Progenitor cell of endocrine pancreas (in vitro differentiated cells): Measurements from ENCODE around the gene CD4. TPM values are rescaled to one million over a fixed set of nuclear protein-coding genes. Genes with fewer than 3 reads are reported as not detected.

Source experiments
- DNase-seq: peaks from one replicate; pipeline ENCODE4 v3.0.0; 2021; ENCODE audit warnings: low spot score; ENCODE audit not compliant: unreplicated experiment
- H3K27ac Mint-ChIP-seq: 2 replicates; pipeline ENCODE4 v1.8.0; 2021; ENCODE audit warnings: mild to moderate bottlenecking, moderate library complexity, mixed read lengths
- H3K27me3 Mint-ChIP-seq: 2 replicates; pipeline ENCODE4 v1.8.0; 2021; ENCODE audit warnings: mixed read lengths
- H3K36me3 Mint-ChIP-seq: 2 replicates; pipeline ENCODE4 v1.8.0; 2022; ENCODE audit warnings: mixed read lengths; ENCODE audit not compliant: insufficient read depth
- H3K4me1 Mint-ChIP-seq: 2 replicates; pipeline ENCODE4 v1.8.0; 2021; ENCODE audit warnings: low read depth, mixed read lengths
- H3K4me3 Mint-ChIP-seq: 2 replicates; pipeline ENCODE4 v1.8.0; 2021; ENCODE audit warnings: low read depth, mild to moderate bottlenecking, moderate library complexity, mixed read lengths
- H3K9me3 Mint-ChIP-seq: 2 replicates; pipeline ENCODE4 v1.8.0; 2021; ENCODE audit warnings: low read depth, mixed read lengths
- total RNA-seq: library from RNA; stranded (reverse); gene quantifications from 2 replicates; pipeline ENCODE4 v1.2.1, GENCODE V29; 2021
- TF ChIP-seq, protein P1 (sequence below): fragments of 200-600 bp; sonication (generic); IDR thresholded peaks from one replicate; pipeline ENCODE4 v1.5.0; 2021; ENCODE audit warnings: antibody characterized with exemption, mild to moderate bottlenecking; ENCODE audit not compliant: unreplicated experiment

The CD4 gene
- total RNA-seq, 1 donor from 2014 or later: 1.5 TPM

DNA sequence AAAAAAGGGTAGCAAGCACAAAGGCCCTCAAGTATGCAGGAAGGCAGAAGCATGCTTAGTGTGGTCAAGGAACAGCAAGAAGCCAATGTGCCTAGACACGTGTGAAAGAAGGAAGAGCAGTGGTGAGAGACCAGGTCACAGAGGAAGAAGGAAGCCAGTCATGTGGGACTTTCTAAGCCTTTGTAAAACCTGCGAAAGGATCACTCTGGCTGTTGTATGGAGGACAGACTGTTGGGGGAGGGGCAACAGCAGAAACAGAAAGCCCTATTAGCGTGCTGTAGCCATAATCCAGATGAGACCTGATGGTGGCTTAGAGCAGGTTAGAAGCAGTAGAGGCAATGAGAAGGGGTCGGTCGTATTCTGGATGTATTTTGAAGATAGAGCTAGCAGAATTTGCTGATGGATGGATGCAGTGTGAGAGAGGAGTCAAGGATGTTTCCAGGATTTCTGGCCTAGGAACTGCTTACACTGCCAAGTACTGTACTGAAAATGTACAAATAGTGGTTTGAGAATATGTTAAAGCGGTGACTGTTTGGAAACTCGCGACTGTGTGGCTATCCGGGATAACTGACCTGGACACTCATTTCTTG, 30.7 kb upstream of the CD4 start:
- peaks cover 3% of the 10 kb centered on the region for H3K9me3 Mint-ChIP-seq
- TF ChIP-seq, protein P1, sequence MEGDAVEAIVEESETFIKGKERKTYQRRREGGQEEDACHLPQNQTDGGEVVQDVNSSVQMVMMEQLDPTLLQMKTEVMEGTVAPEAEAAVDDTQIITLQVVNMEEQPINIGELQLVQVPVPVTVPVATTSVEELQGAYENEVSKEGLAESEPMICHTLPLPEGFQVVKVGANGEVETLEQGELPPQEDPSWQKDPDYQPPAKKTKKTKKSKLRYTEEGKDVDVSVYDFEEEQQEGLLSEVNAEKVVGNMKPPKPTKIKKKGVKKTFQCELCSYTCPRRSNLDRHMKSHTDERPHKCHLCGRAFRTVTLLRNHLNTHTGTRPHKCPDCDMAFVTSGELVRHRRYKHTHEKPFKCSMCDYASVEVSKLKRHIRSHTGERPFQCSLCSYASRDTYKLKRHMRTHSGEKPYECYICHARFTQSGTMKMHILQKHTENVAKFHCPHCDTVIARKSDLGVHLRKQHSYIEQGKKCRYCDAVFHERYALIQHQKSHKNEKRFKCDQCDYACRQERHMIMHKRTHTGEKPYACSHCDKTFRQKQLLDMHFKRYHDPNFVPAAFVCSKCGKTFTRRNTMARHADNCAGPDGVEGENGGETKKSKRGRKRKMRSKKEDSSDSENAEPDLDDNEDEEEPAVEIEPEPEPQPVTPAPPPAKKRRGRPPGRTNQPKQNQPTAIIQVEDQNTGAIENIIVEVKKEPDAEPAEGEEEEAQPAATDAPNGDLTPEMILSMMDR: no peak
- peaks cover 4% of the 10 kb centered on the region for H3K27me3 Mint-ChIP-seq
- H3K4me1 Mint-ChIP-seq: peaks cover 23% of the 10 kb centered on the region
- H3K4me3 Mint-ChIP-seq: no peak overlapping the region
- no peak overlapping the region for H3K27ac Mint-ChIP-seq
- DNase-seq: no peak
- no peaks in the 10 kb centered on the region for H3K36me3 Mint-ChIP-seq

- H3K9me3 Mint-ChIP-seq: peaks cover 3% of the 10 kb centered on the region
- TF ChIP-seq, protein P1: no peak
- H3K36me3 Mint-ChIP-seq: no peaks in the 10 kb centered on the region
- peaks cover 4% of the 10 kb centered on the region for H3K27me3 Mint-ChIP-seq
- no peak overlapping the region for H3K4me3 Mint-ChIP-seq
- H3K27ac Mint-ChIP-seq: peak overlapping the region; percentile 23
- no peak for DNase-seq
- H3K4me1 Mint-ChIP-seq: peaks cover 24% of the 10 kb centered on the region
These were observed 29.6 kb upstream of the CD4 start for GRCh38 chr12:6759741-6760140.

GRCh38 chr12:6763380-6763779, 25.9 kb upstream of the CD4 start:
- TF ChIP-seq, protein P1: no peak
- peaks cover 40% of the 10 kb centered on the region for H3K4me1 Mint-ChIP-seq
- peaks cover 3% of the 10 kb centered on the region for H3K9me3 Mint-ChIP-seq
- no peak overlapping the region for H3K4me3 Mint-ChIP-seq
- H3K27ac Mint-ChIP-seq: peak overlapping the region; percentile 94
- no peaks in the 10 kb centered on the region for H3K27me3 Mint-ChIP-seq
- H3K36me3 Mint-ChIP-seq: no peaks in the 10 kb centered on the region
- DNase-seq: no peak

GRCh38 chr12:6764011-6764828, 25.1 kb upstream of the CD4 start:
- Mint-ChIP-seq H3K27me3 (no peaks in the 10 kb centered on the region), H3K27ac (peak overlapping the region; percentile 94), H3K4me3 (peak overlapping the region; percentile 57), H3K4me1 (peaks cover 48% of the 10 kb centered on the region), H3K36me3 (peaks cover 1% of the 10 kb centered on the region), H3K9me3 (peaks cover 3% of the 10 kb centered on the region)
- TF ChIP-seq, protein P1: no peak
- peak; percentile 87 for DNase-seq

- Mint-ChIP-seq H3K27me3 (no peaks in the 10 kb centered on the region), H3K9me3 (peaks cover 3% of the 10 kb centered on the region), H3K4me3 (peak overlapping the region; percentile 72), H3K27ac (peak overlapping the region; percentile 18), H3K36me3 (peaks cover 7% of the 10 kb centered on the region), H3K4me1 (peaks cover 46% of the 10 kb centered on the region)
- DNase-seq: no peak
- TF ChIP-seq, protein P1: no peak
These were observed 24.2 kb upstream of the CD4 start for GRCh38 chr12:6765048-6765633.
